Muscle layer of duodenum (tissue), 2 donors: ENCODE data around the gene HACD2.
A peak's percentile ranks its signal among the peaks of the same experiment; 100 is the strongest.

ENCODE experiments used
- H3K27ac ChIP-seq: one replicate; pipeline ENCODE4 v1.7.0; 2013; ENCODE audit warnings: mild to moderate bottlenecking, low read length
- H3K27me3 ChIP-seq: one replicate; pipeline ENCODE4 v1.7.0; 2013; ENCODE audit warnings: low read depth, mild to moderate bottlenecking, control low read depth, low read length
- H3K36me3 ChIP-seq, 2 donors: one replicate each; pipeline ENCODE4 v1.7.0; 2013; ENCODE audit warnings: low read length in 2 of 2, control low read depth in 1 of 2, mild to moderate bottlenecking in 1 of 2; ENCODE audit not compliant: insufficient read depth in 2 of 2, control insufficient read depth in 1 of 2
- H3K4me1 ChIP-seq, 2 donors: one replicate each; pipeline ENCODE4 v1.7.0; 2013; ENCODE audit warnings: low read length in 2 of 2, mild to moderate bottlenecking in 2 of 2, control low read depth in 1 of 2, moderate library complexity in 1 of 2; ENCODE audit not compliant: insufficient read depth in 2 of 2, control insufficient read depth in 1 of 2
- H3K4me3 ChIP-seq, 2 donors: one replicate each; pipeline ENCODE4 v1.7.0; 2013; ENCODE audit warnings: low read length in 2 of 2, low read depth in 1 of 2, mild to moderate bottlenecking in 1 of 2
- H3K9me3 ChIP-seq, 2 donors: one replicate each; pipeline ENCODE4 v1.7.0; 2013; ENCODE audit warnings: low read length in 2 of 2, control low read depth in 1 of 2, mild to moderate bottlenecking in 1 of 2; ENCODE audit not compliant: control insufficient read depth in 1 of 2
- donor health status: healthy.

The HACD2 gene

GRCh38 chr3:123584988-123585937 lies at the start of gene HACD2:
Gene HACD2, minus strand, starts transcription at chr3:123585053. Its CDS starts 26 bp downstream, at chr3:123585027.
- peaks cover 6 to 18% of the 10 kb centered on the region in 2 donors for H3K36me3 ChIP-seq
- H3K27me3 ChIP-seq: no peaks in the 10 kb centered on the region
- H3K9me3 ChIP-seq: no peaks in the 10 kb centered on the region
- peak within 1 kb of the TSS; percentile 98 for H3K4me3 ChIP-seq
- peaks cover 6 to 24% of the 10 kb centered on the region in 2 donors for H3K4me1 ChIP-seq
- H3K27ac ChIP-seq: peak within 1 kb of the TSS; percentile 89

- no peak overlapping the region for H3K4me3 ChIP-seq
- H3K9me3 ChIP-seq: no peaks in the 10 kb centered on the region
- H3K27me3 ChIP-seq: no peaks in the 10 kb centered on the region
- H3K36me3 ChIP-seq: peaks cover under 1 to 20% of the 10 kb centered on the region in 2 donors
- peaks cover 0 to 52% of the 10 kb centered on the region in 2 donors for H3K4me1 ChIP-seq
- H3K27ac ChIP-seq: peak overlapping the region; percentile 80
Measured at GRCh38 chr3:123634149-123635051, 49.5 kb upstream of the HACD2 start.

- Histone ChIP-seq H3K36me3 (peaks cover 0 to 23% of the 10 kb centered on the region in 2 donors), H3K9me3 (no peaks in the 10 kb centered on the region), H3K27ac (no peak overlapping the region), H3K4me1 (peaks cover 0 to 57% of the 10 kb centered on the region in 2 donors), H3K4me3 (no peak overlapping the region), H3K27me3 (no peaks in the 10 kb centered on the region)
Measured at GRCh38 chr3:123633530-123633929, 48.7 kb upstream of the HACD2 start.

GRCh38 chr3:123632161-123632655 lies 47.4 kb upstream of the HACD2 start:
- Histone ChIP-seq H3K27ac (no peak overlapping the region), H3K9me3 (no peaks in the 10 kb centered on the region), H3K4me1 (peaks cover 0 to 58% of the 10 kb centered on the region in 2 donors), H3K4me3 (no peak overlapping the region), H3K36me3 (peaks cover 0 to 14% of the 10 kb centered on the region in 2 donors), H3K27me3 (no peaks in the 10 kb centered on the region)

GRCh38 chr3:123629747-123630047 lies 44.8 kb upstream of the HACD2 start:
- Histone ChIP-seq H3K9me3 (no peaks in the 10 kb centered on the region), H3K27me3 (no peaks in the 10 kb centered on the region), H3K36me3 (peaks cover 9 to 30% of the 10 kb centered on the region in 2 donors), H3K27ac (no peak overlapping the region), H3K4me1 (peaks cover 0 to 37% of the 10 kb centered on the region in 2 donors), H3K4me3 (no peak overlapping the region)

GRCh38 chr3:123628996-123629746 lies 44.3 kb upstream of the HACD2 start:
- peaks cover 14 to 32% of the 10 kb centered on the region in 2 donors for H3K36me3 ChIP-seq
- no peaks in the 10 kb centered on the region for H3K9me3 ChIP-seq
- H3K27me3 ChIP-seq: no peaks in the 10 kb centered on the region
- H3K4me3 ChIP-seq: no peak overlapping the region
- H3K27ac ChIP-seq: no peak overlapping the region
- H3K4me1 ChIP-seq: peaks cover 0 to 32% of the 10 kb centered on the region in 2 donors

- peaks cover 14 to 32% of the 10 kb centered on the region in 2 donors for H3K36me3 ChIP-seq
- no peaks in the 10 kb centered on the region for H3K9me3 ChIP-seq
- no peak overlapping the region for H3K27ac ChIP-seq
- H3K4me1 ChIP-seq: peaks cover 0 to 21% of the 10 kb centered on the region in 2 donors
- no peak overlapping the region for H3K4me3 ChIP-seq
- no peaks in the 10 kb centered on the region for H3K27me3 ChIP-seq
Measured at GRCh38 chr3:123627673-123628670, 43.1 kb upstream of the HACD2 start.

- Histone ChIP-seq H3K9me3 (no peaks in the 10 kb centered on the region), H3K27ac (no peak overlapping the region), H3K27me3 (no peaks in the 10 kb centered on the region), H3K4me3 (no peak overlapping the region), H3K36me3 (peaks cover 18 to 32% of the 10 kb centered on the region in 2 donors), H3K4me1 (peaks cover 0 to 24% of the 10 kb centered on the region in 2 donors)
Measured at GRCh38 chr3:123626881-123627280, 42.0 kb upstream of the HACD2 start.

GRCh38 chr3:123624302-123624701 lies 39.4 kb upstream of the HACD2 start:
- no peak overlapping the region for H3K4me3 ChIP-seq
- peaks cover 9 to 34% of the 10 kb centered on the region in 2 donors for H3K4me1 ChIP-seq
- H3K27me3 ChIP-seq: no peaks in the 10 kb centered on the region
- no peaks in the 10 kb centered on the region for H3K9me3 ChIP-seq
- H3K27ac ChIP-seq: no peak overlapping the region
- peaks cover 18 to 20% of the 10 kb centered on the region in 2 donors for H3K36me3 ChIP-seq
